Measurements from ENCODE around the gene HHAT. TPM values are rescaled to one million over a fixed set of nuclear protein-coding genes. Genes with fewer than 3 reads are reported as not detected.

The HHAT gene
- total and polyA plus RNA-seq, 8 donors, result under 0.01 to 5.8 (median 1.6) TPM

GRCh38 chr1:210358626-210359025 lies 29.9 kb downstream of the HHAT start:
- 20 to 40% (median 27%) methylated on average over 3 of the region's 3 CpGs for WGBS, 5 donors
- no peak overlapping the region for H3K4me3 ChIP-seq
- DNase-seq, result peak; percentile 10 to 53

GRCh38 chr1:210359255-210359654 lies 30.6 kb downstream of the HHAT start:
- 88 to 94% (median 92%) methylated on average over 3 of the region's 3 CpGs for WGBS, 5 donors
- no peak overlapping the region for H3K27ac ChIP-seq
- H3K36me3 ChIP-seq, result no peaks in the 10 kb centered on the region
- intact Hi-C loops (cut with DNase I; ENCODE audit: low total_unique reads), result no loop called here
- DNase-seq, result no peak
- H3K4me1 ChIP-seq, result peaks cover 7 to 22% (median 19%) of the 10 kb centered on the region in 4 donors
- H3K4me3 ChIP-seq, result no peak overlapping the region
- no peaks in the 10 kb centered on the region for H3K9me3 ChIP-seq
- TF ChIP-seq EP300 (IDR thresholded peaks at IDR 0.05) (no peak), CTCF (IDR thresholded peaks at IDR 0.05) (no peak), POLR2A (IDR thresholded peaks at IDR 0.05) (no peak), POLR2AphosphoS5 (IDR thresholded peaks at IDR 0.05) (no peak)
- H3K27me3 ChIP-seq, result no peaks in the 10 kb centered on the region

More at GRCh38 chr1:210358626-210359025, 29.9 kb downstream of the HHAT start:
- Histone ChIP-seq H3K9me3 (no peaks in the 10 kb centered on the region), H3K27ac (no peak overlapping the region), H3K27me3 (no peaks in the 10 kb centered on the region), H3K36me3 (no peaks in the 10 kb centered on the region), H3K4me1 (peaks cover 7 to 22% (median 19%) of the 10 kb centered on the region in 4 donors)
- intact Hi-C loops (cut with DNase I; ENCODE audit: low total_unique reads), result no loop called here
- no peak for TF ChIP-seq CTCF (IDR thresholded peaks at IDR 0.05)
- TF ChIP-seq POLR2AphosphoS5 (IDR thresholded peaks at IDR 0.05), result peak in 1 of 3 donors; percentile 23

GRCh38 chr1:210360852-210361477 lies 32.3 kb downstream of the HHAT start:
- Histone ChIP-seq H3K27me3 (no peaks in the 10 kb centered on the region), H3K9me3 (no peaks in the 10 kb centered on the region), H3K36me3 (no peaks in the 10 kb centered on the region), H3K27ac (no peak overlapping the region), H3K4me3 (no peak overlapping the region), H3K4me1 (peaks cover 7 to 22% (median 19%) of the 10 kb centered on the region in 4 donors)
- 31 to 46% (median 40%) methylated on average over 10 of the region's 10 CpGs for WGBS, 5 donors
- TF ChIP-seq CTCF (IDR thresholded peaks at IDR 0.05), result peak in 5 of 7 experiments; percentile 8 to 61 (median 42)
- TF ChIP-seq POLR2A (IDR thresholded peaks at IDR 0.05), result no peak
- intact Hi-C loops (cut with DNase I; ENCODE audit: low total_unique reads), result no loop called here
- DNase-seq, result peak in 1 of 2 donors; percentile 74

- H3K4me3 ChIP-seq, result no peak overlapping the region
- H3K27ac ChIP-seq, result no peak overlapping the region
- H3K27me3 ChIP-seq, result no peaks in the 10 kb centered on the region
- 76 to 91% (median 86%) methylated on average over 4 of the region's 4 CpGs for WGBS, 5 donors
- TF ChIP-seq CTCF (IDR thresholded peaks at IDR 0.05), result no peak
- TF ChIP-seq EP300 (IDR thresholded peaks at IDR 0.05), result no peak
- TF ChIP-seq POLR2A (IDR thresholded peaks at IDR 0.05), result no peak
- no peak for TF ChIP-seq POLR2AphosphoS5 (IDR thresholded peaks at IDR 0.05)
- peaks cover 7 to 22% (median 19%) of the 10 kb centered on the region in 4 donors for H3K4me1 ChIP-seq
- no peak for DNase-seq
- no peaks in the 10 kb centered on the region for H3K9me3 ChIP-seq
- no peaks in the 10 kb centered on the region for H3K36me3 ChIP-seq
- intact Hi-C loops (cut with DNase I; ENCODE audit: low total_unique reads), result no loop called here
Observed at GRCh38 chr1:210361665-210362064, 33.0 kb downstream of the HHAT start.

All from stomach (tissue), 9 donors.